ENCODE data around the gene PTHLH. TPM values are rescaled to one million over a fixed set of nuclear protein-coding genes. Genes with fewer than 3 reads are reported as not detected.

The PTHLH gene
- not detected for total RNA-seq

DNA sequence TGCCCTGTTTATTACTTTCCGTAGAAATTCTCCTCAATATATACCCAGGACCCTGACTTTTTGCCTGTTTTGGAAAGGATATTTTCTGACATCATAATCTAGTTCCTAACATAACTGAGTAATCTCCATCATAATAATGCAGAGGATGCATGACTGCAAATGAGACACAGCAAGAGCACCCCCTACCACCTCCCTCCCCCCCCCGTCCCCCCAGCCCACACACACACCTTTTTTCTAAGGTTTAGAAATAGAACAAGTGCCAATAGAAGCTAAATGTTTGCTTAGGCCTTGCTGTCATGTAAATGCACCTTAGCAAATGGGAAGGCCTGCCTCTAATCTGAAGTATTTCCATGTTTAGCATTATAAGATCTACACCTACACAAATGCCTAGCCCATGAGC, at the start of gene PTHLH:
Gene PTHLH (minus strand): TSS at position 13 of the 400 bp plus-strand sequence. CDS start 3,239 bp downstream, outside the sequence.
- Mint-ChIP-seq H3K4me1 (peaks cover 18% of the 10 kb centered on the region), H3K27ac (no peak within 1 kb of the TSS), H3K36me3 (no peaks in the 10 kb centered on the region), H3K4me3 (no peak within 1 kb of the TSS), H3K9me3 (no peaks in the 10 kb centered on the region), H3K27me3 (peaks cover 95% of the 10 kb centered on the region)
- ATAC-seq (ENCODE audit: low read depth) (no peak), DNase-seq (no peak)
- POLR2A ChIA-PET: no interaction called here

DNA sequence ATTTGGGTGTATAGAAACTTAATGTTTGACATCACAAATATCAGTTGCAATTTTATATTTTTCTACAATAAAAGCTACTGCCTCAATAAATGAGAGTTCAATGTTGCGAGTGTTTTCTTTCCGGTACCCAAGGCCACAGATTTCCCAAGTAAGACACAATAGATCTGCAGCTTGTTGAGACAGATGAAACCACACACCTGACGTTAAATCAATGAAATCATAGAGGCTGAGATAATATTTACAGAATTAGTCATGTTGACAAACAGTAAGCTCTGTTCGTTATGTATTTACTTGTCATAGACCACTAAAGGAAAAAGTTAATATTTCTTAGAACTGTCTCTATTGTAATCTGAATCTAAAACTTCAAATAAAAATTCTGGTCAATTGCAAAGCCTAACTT, 49.2 kb upstream of the PTHLH start:
- POLR2A ChIA-PET: no interaction called here
- peaks cover 11% of the 10 kb centered on the region for H3K27me3 Mint-ChIP-seq
- H3K4me1 Mint-ChIP-seq: no peaks in the 10 kb centered on the region
- ATAC-seq (ENCODE audit: low read depth): no peak
- no peaks in the 10 kb centered on the region for H3K36me3 Mint-ChIP-seq
- no peak overlapping the region for H3K27ac Mint-ChIP-seq
- no peak overlapping the region for H3K4me3 Mint-ChIP-seq
- no peak for DNase-seq
- no peaks in the 10 kb centered on the region for H3K9me3 Mint-ChIP-seq

DNA sequence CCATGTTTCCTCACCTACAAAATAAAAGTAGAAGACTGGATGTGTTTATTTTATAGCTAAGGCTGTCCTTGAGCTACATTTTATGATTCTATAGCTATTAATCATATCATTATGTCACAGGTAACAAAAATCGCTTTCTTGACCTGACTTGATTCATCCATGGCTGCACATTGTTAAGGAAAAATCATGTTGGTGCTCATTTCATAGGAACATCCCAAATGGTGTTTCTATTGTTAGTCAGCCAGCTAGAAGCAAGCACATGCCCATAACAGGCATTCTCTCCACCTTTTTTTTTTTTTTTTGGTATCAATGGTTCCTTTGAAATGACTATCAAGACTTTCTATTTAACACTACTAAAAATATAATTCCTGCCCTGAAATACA, 45.3 kb upstream of the PTHLH start:
- DNase-seq: no peak
- H3K27ac Mint-ChIP-seq: no peak overlapping the region
- no peak overlapping the region for H3K4me3 Mint-ChIP-seq
- no peaks in the 10 kb centered on the region for H3K36me3 Mint-ChIP-seq
- no peak for ATAC-seq (ENCODE audit: low read depth)
- no peaks in the 10 kb centered on the region for H3K4me1 Mint-ChIP-seq
- no peaks in the 10 kb centered on the region for H3K9me3 Mint-ChIP-seq
- POLR2A ChIA-PET: no interaction called here
- H3K27me3 Mint-ChIP-seq: peaks cover 12% of the 10 kb centered on the region

DNA sequence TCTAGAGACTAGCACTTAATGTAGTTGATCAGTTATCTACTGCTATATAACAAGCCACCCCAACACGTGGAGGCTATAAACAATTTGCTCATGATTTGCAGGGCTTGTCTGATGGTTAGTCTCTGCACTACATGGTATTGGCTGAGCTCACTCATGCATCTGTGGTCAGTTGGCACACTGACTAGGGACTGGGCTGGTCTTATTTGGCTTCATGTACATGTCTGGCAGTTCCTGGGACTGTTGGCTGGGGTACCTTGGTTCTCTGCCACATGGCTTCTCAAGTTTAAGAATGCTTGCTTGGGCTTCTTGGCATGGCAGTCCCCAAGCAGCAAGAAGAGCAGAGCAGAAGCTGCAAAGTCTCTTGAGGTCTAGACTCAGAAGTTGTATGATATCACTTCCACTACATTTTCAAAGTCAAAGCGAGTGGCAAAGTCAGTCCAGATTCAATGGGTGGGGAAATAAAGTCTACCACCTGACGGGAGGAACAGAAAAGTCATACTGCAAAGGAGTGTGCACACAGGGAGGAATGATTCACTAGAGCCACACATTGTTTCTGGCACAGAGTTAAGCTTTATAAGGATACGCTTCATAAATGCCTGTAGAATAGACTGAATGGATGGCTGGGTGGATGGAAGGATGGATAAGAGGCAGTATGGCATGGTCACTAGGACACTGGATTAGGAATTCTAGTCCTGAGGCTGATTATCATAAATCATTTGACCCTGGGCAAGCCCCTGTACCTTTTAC, 44.8 kb upstream of the PTHLH start:
- Mint-ChIP-seq H3K27ac (no peak overlapping the region), H3K36me3 (no peaks in the 10 kb centered on the region), H3K27me3 (peaks cover 12% of the 10 kb centered on the region), H3K4me3 (no peak overlapping the region), H3K4me1 (no peaks in the 10 kb centered on the region), H3K9me3 (no peaks in the 10 kb centered on the region)
- no peak for DNase-seq
- POLR2A ChIA-PET: no interaction called here
- ATAC-seq (ENCODE audit: low read depth): no peak

DNA sequence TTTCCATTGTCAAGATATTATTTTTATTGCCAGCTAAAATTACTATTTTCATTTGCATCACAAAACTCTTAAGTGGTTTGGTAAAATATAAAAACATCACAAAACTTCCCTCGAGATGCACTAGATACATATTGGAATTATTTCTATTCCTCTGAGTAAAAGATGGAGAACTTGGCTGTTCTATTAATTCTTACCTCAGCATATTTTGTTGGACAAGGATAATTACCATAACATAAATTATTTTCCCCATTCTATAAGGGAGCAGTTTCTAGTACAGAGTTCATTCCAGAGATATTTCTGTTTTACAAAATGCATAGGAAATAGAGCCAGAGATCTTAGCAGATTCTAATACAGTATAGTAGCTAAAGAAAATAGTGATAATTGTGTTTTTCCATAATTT, 42.6 kb upstream of the PTHLH start:
- Mint-ChIP-seq H3K9me3 (no peaks in the 10 kb centered on the region), H3K27me3 (peaks cover 15% of the 10 kb centered on the region), H3K27ac (no peak overlapping the region), H3K4me3 (no peak overlapping the region), H3K36me3 (no peaks in the 10 kb centered on the region), H3K4me1 (no peaks in the 10 kb centered on the region)
- DNase-seq (no peak), ATAC-seq (ENCODE audit: low read depth) (no peak)
- POLR2A ChIA-PET: no interaction called here

DNA sequence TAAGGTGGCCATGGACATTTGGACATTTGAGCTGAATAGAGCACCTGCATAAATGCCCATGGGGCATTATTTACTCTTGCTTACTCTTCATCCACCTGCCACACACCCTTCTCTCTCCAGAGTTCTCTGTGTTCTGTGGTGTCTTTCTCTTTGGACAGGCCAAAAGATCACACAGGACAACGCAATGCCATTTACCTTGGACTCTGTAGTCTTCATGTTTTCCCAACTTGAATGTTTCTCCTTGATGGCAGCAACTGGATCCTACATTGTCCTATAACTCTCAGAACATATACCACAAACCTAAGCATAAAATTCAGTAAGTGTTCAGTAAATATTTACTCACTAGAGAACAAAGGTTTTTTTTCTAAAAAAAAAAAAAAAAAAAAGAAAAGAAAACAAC, 41.7 kb upstream of the PTHLH start:
- no peak for ATAC-seq (ENCODE audit: low read depth)
- POLR2A ChIA-PET: no interaction called here
- peaks cover 15% of the 10 kb centered on the region for H3K27me3 Mint-ChIP-seq
- H3K27ac Mint-ChIP-seq: no peak overlapping the region
- DNase-seq: no peak
- no peaks in the 10 kb centered on the region for H3K4me1 Mint-ChIP-seq
- H3K36me3 Mint-ChIP-seq: no peaks in the 10 kb centered on the region
- H3K9me3 Mint-ChIP-seq: no peaks in the 10 kb centered on the region
- no peak overlapping the region for H3K4me3 Mint-ChIP-seq

DNA sequence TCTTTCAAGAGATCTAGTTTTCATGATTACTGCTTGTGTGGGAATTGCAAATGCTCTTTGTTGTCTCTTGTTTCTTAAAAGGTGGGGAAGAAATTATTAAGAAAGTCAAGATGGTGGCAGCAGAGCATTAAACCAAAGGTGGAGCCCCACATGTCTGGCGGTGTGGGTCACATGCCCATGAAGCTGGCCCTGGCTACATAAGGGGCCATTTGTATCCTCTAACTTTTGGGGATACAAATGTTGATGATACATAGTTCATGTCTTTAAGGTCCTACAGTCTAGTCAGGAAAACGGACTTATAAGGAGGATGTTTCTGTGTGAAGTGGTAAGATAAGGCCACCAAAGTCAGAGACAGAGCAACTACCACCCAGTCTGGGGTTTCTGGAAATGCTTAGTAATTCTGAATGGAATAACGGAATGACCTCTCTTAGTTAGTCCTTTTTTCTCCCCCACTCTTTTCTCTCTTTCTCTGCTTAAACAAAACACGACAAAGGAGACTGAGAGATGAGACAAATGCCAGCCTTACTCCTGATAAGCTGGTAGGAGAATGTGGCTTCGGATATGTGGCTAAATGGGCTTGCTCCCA, 39.9 kb upstream of the PTHLH start:
- POLR2A ChIA-PET: no interaction called here

DNA sequence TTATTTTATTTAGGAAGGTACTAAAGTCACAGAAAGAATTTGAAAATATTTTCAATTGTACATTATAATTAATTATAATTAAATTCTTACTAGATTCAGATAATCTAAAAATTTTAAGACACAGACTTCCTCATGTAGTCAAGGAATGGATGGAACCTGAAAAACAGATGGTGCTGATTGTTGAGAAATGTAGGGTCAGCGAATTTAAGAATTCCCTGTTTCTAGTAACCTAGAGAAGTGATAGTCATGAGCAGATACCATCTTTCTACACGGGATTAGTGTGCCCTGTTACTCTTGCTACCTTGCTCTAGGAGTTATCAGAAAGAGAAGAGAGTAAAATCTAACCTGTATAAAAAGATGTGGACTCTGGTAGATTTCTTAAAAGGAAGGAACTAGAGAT, 37.5 kb upstream of the PTHLH start:
- Mint-ChIP-seq H3K4me1 (no peaks in the 10 kb centered on the region), H3K4me3 (no peak overlapping the region), H3K9me3 (no peaks in the 10 kb centered on the region), H3K27me3 (peaks cover 5% of the 10 kb centered on the region), H3K36me3 (no peaks in the 10 kb centered on the region), H3K27ac (no peak overlapping the region)
- no peak for DNase-seq
- POLR2A ChIA-PET: no interaction called here
- no peak for ATAC-seq (ENCODE audit: low read depth)

More for the DNA sequence above, 39.9 kb upstream of the PTHLH start:
- H3K27me3 Mint-ChIP-seq: peaks cover 11% of the 10 kb centered on the region
- DNase-seq (no peak), ATAC-seq (ENCODE audit: low read depth) (no peak)
- no peaks in the 10 kb centered on the region for H3K36me3 Mint-ChIP-seq
- H3K9me3 Mint-ChIP-seq: no peaks in the 10 kb centered on the region
- no peak overlapping the region for H3K27ac Mint-ChIP-seq
- H3K4me1 Mint-ChIP-seq: no peaks in the 10 kb centered on the region
- no peak overlapping the region for H3K4me3 Mint-ChIP-seq

DNA sequence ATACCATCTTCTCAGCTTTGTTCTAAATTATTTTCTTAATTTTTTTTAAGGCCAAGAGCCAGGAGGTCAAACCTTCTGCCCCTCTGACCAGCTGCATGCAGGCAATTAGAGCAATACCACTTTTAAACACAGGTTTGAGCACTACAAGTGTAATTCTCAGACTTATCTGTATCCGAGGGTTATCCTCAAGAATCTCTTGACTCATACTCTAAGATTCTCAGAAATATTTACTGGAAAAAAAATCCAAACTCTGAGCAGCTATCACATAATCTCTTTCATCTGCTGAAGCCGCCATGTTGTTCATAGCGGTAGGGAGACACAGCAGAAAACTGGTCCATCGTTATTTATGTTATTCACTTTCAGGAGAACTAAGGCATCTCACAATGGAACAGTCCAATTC, 27.4 kb upstream of the PTHLH start:
- Mint-ChIP-seq H3K9me3 (peaks cover 1% of the 10 kb centered on the region), H3K27me3 (no peaks in the 10 kb centered on the region), H3K36me3 (no peaks in the 10 kb centered on the region), H3K4me1 (no peaks in the 10 kb centered on the region), H3K4me3 (no peak overlapping the region), H3K27ac (no peak overlapping the region)
- ATAC-seq (ENCODE audit: low read depth) (no peak), DNase-seq (no peak)
- POLR2A ChIA-PET: no interaction called here

DNA sequence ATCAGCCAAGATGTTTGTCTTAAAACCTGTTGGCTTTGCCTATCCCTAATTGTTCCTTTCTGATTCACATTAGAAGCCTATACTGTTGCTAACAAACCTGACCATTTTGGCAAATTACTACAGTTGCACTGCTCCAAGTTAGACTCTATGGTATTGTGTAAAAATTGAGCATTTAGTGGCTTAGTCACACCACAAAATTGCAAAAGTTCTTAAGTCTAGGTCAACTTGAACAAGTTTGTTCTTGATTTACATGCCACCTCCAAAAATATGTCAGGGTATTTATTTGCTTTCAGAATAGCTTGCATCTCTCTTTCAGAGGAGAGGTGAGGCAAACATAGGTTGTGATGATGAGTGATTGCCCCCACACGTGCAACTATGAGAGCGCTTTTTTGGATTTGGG, 27.0 kb upstream of the PTHLH start:
- POLR2A ChIA-PET: no interaction called here
- H3K27me3 Mint-ChIP-seq: no peaks in the 10 kb centered on the region
- H3K36me3 Mint-ChIP-seq: no peaks in the 10 kb centered on the region
- no peak overlapping the region for H3K27ac Mint-ChIP-seq
- no peak for ATAC-seq (ENCODE audit: low read depth)
- no peak for DNase-seq
- H3K9me3 Mint-ChIP-seq: peaks cover 1% of the 10 kb centered on the region
- H3K4me1 Mint-ChIP-seq: no peaks in the 10 kb centered on the region
- H3K4me3 Mint-ChIP-seq: no peak overlapping the region

DNA sequence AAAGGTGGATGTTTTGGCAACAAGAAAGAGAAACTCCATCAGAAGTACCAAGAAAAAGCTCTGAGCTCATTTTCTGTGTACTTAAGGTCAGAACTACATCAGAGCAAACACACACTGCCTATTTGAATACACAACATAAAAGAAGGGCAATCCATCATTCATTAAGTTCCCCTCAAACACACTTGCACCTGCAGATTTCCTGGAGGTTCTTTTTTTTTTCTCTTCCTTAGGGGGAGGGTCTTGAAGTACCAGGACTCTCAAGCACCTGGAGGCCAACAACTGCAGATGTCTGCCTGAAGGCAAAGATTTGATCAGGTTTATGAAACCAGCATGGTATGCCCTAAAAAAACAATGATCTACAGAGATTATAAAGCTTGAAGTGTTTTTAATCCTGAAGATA, 26.1 kb upstream of the PTHLH start:
- Mint-ChIP-seq H3K27ac (no peak overlapping the region), H3K9me3 (peaks cover 1% of the 10 kb centered on the region), H3K4me1 (no peaks in the 10 kb centered on the region), H3K4me3 (no peak overlapping the region), H3K27me3 (no peaks in the 10 kb centered on the region), H3K36me3 (no peaks in the 10 kb centered on the region)
- DNase-seq (no peak), ATAC-seq (ENCODE audit: low read depth) (no peak)
- POLR2A ChIA-PET: no interaction called here

DNA sequence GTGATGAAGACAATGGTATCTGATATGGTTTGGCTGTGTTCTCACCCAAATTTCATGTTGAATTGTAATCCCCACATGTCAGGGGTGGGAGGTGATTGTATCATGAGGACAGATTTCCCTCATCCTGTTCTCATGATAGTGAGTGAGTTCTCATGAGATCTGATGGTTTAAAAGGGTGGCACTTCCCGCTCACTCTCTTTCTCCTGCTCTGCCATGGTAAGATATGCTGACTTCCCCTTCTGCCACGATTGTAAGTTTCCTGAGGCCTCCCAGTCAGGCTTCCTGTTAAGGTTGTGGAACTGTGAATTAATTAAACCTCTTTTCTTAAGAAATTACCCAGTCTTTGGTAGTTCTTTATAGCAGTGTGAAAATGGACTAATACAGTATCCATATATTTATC, 25.6 kb upstream of the PTHLH start:
- Mint-ChIP-seq H3K9me3 (peaks cover 1% of the 10 kb centered on the region), H3K4me3 (no peak overlapping the region), H3K27ac (no peak overlapping the region), H3K36me3 (no peaks in the 10 kb centered on the region), H3K27me3 (no peaks in the 10 kb centered on the region), H3K4me1 (no peaks in the 10 kb centered on the region)
- ATAC-seq (ENCODE audit: low read depth) (no peak), DNase-seq (no peak)
- POLR2A ChIA-PET: no interaction called here

DNA sequence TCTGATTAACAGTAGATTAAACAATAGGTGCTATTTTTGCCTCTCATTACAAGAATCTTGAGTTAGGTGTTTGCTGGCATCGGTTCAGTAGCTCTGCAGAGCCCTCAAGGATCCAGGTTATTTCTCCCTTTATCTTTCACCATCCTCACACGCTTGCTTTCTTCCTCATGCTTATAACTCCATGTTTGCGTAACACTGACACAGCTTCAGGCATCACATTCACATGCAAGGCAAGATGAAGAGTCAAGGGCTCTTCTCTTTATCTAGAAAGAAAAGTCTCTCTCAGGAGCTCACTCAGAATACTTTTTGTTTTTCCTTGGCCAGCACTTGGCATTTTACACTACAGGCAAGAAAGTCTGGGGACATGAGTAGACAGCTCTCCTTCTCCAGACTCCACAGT, 24.2 kb upstream of the PTHLH start:
- Mint-ChIP-seq H3K4me3 (no peak overlapping the region), H3K4me1 (no peaks in the 10 kb centered on the region), H3K27ac (no peak overlapping the region), H3K9me3 (peaks cover 1% of the 10 kb centered on the region), H3K36me3 (no peaks in the 10 kb centered on the region), H3K27me3 (no peaks in the 10 kb centered on the region)
- POLR2A ChIA-PET: no interaction called here
- DNase-seq (no peak), ATAC-seq (ENCODE audit: low read depth) (no peak)

DNA sequence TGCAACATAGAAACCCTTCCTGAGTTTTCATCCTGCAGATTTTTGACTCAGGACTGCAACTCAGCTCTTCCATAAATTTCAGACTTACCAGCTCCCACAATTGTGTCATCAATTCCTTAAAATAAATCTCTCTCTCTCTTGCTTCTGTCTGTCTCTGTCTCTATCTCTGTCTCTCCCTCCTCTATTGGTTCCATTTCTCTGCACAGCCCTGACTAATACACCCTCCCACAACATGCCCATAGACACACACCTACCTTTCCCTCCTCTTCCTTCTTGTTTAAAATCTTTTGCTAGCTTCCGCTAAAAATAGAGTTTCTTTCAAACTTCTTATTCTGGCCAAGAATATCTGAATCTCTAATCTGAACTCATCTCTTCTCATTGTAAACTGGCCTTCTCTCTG, 22.9 kb upstream of the PTHLH start:
- Mint-ChIP-seq H3K9me3 (peaks cover 1% of the 10 kb centered on the region), H3K4me1 (no peaks in the 10 kb centered on the region), H3K27ac (no peak overlapping the region), H3K4me3 (no peak overlapping the region), H3K27me3 (no peaks in the 10 kb centered on the region), H3K36me3 (no peaks in the 10 kb centered on the region)
- DNase-seq: no peak
- no peak for ATAC-seq (ENCODE audit: low read depth)
- POLR2A ChIA-PET: no interaction called here

All from activated naive CD8-positive, alpha-beta T cell treated with anti-CD3 and anti-CD28 coated beads, Interleukin-2, amount 10 ng/mL, durations not matched to agents 7 days and 5 days (primary cell).